ENCODE data around the gene ARPC1B.

DNA sequence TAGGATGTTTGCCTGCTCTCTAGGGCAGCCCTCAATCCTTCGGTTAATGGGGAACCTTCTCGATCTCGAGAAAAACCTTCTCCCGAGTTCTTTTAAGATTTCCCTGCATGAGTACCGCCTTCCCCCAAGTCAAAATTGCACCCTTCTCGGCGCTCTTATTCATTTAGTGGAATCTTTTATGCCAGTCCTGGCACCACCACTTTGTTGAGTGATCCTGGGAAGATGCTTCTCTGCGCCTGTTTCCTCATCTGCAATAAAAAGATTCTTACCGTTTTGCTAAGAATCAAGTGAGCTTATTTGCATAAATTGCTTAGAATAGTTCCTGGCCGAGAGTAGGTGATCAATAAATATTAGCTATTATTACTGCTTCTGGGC is 48.1 kb upstream of the ARPC1B start:
- TF ChIP-seq EZH2 (IDR thresholded peaks at IDR 0.05; ENCODE audit: insufficient read depth, poor library complexity, severe bottlenecking) = no peak
- no peak for TF ChIP-seq EZH2phosphoT487 (IDR thresholded peaks at IDR 0.05; ENCODE audit: insufficient read depth, low read depth)
